ENCODE measurements around the gene MALT1.

MALT1 gene

GRCh38 chr18:58785171-58785805, 114.0 kb downstream of the MALT1 start:
- Histone ChIP-seq H3K36me3 (no peaks in the 10 kb centered on the region), H3K4me3 (ENCODE audit: low read depth in 1 of 2, low read length in 1 of 2) (no peak overlapping the region), H3K27ac (no peak overlapping the region), H3K4me1 (ENCODE audit: control insufficient read depth in 1 of 2, insufficient read depth in 1 of 2, low read depth in 1 of 2, low read length in 1 of 2) (no peaks in the 10 kb centered on the region), H3K9me3 (no peaks in the 10 kb centered on the region), H3K27me3 (no peaks in the 10 kb centered on the region)
- no peak for TF ChIP-seq CTCF (IDR thresholded peaks at IDR 0.05)

- H3K4me1 ChIP-seq (ENCODE audit: control insufficient read depth in 1 of 2, insufficient read depth in 1 of 2, low read depth in 1 of 2, low read length in 1 of 2): no peaks in the 10 kb centered on the region
- H3K36me3 ChIP-seq: no peaks in the 10 kb centered on the region
- H3K27me3 ChIP-seq: no peaks in the 10 kb centered on the region
- H3K4me3 ChIP-seq (ENCODE audit: low read depth in 1 of 2, low read length in 1 of 2): no peak overlapping the region
- no peak overlapping the region for H3K27ac ChIP-seq
- no peak for TF ChIP-seq CTCF (IDR thresholded peaks at IDR 0.05)
- H3K9me3 ChIP-seq: no peaks in the 10 kb centered on the region
These were observed 114.6 kb downstream of the MALT1 start for GRCh38 chr18:58785870-58786269.

- Histone ChIP-seq H3K4me1 (ENCODE audit: control insufficient read depth in 1 of 2, insufficient read depth in 1 of 2, low read depth in 1 of 2, low read length in 1 of 2) (no peaks in the 10 kb centered on the region), H3K27ac (no peak overlapping the region), H3K4me3 (ENCODE audit: low read depth in 1 of 2, low read length in 1 of 2) (no peak overlapping the region), H3K9me3 (no peaks in the 10 kb centered on the region), H3K27me3 (no peaks in the 10 kb centered on the region), H3K36me3 (no peaks in the 10 kb centered on the region)
- no peak for TF ChIP-seq CTCF (IDR thresholded peaks at IDR 0.05)
These were observed 116.4 kb downstream of the MALT1 start for GRCh38 chr18:58787536-58788149.

GRCh38 chr18:58788470-58788869, 117.2 kb downstream of the MALT1 start:
- Histone ChIP-seq H3K36me3 (no peaks in the 10 kb centered on the region), H3K27me3 (no peaks in the 10 kb centered on the region)

GRCh38 chr18:58788971-58789875, 118.0 kb downstream of the MALT1 start:
- H3K36me3 ChIP-seq: no peaks in the 10 kb centered on the region
- TF ChIP-seq CTCF (IDR thresholded peaks at IDR 0.05): no peak
- no peaks in the 10 kb centered on the region for H3K4me1 ChIP-seq (ENCODE audit: control insufficient read depth in 1 of 2, insufficient read depth in 1 of 2, low read depth in 1 of 2, low read length in 1 of 2)
- H3K4me3 ChIP-seq (ENCODE audit: low read depth in 1 of 2, low read length in 1 of 2): no peak overlapping the region
- H3K9me3 ChIP-seq: no peaks in the 10 kb centered on the region
- H3K27ac ChIP-seq: no peak overlapping the region
- H3K27me3 ChIP-seq: no peaks in the 10 kb centered on the region

More at GRCh38 chr18:58788470-58788869, 117.2 kb downstream of the MALT1 start:
- Histone ChIP-seq H3K4me1 (ENCODE audit: control insufficient read depth in 1 of 2, insufficient read depth in 1 of 2, low read depth in 1 of 2, low read length in 1 of 2) (no peaks in the 10 kb centered on the region), H3K9me3 (no peaks in the 10 kb centered on the region), H3K4me3 (ENCODE audit: low read depth in 1 of 2, low read length in 1 of 2) (no peak overlapping the region), H3K27ac (no peak overlapping the region)
- TF ChIP-seq CTCF (IDR thresholded peaks at IDR 0.05): no peak
